RCC 7860 (cell line): Measurements from ENCODE around the gene DOCK3.
"Not testable (repeated sequence)": the region's sequence is repeated elsewhere in the genome, so short reads cannot be mapped to it uniquely, and the experiment has no call there.

Source experiments
- DNase-seq: peaks from one replicate; pipeline ENCODE4 v3.0.0-alpha.2; 2015; ENCODE audit warnings: low spot score
- FAIRE-seq: peaks from 2 replicates; lab custom pipeline; 2012; peaks lifted over from hg19 to GRCh38; lab: Jason Lieb, UNC

The DOCK3 gene

DNA sequence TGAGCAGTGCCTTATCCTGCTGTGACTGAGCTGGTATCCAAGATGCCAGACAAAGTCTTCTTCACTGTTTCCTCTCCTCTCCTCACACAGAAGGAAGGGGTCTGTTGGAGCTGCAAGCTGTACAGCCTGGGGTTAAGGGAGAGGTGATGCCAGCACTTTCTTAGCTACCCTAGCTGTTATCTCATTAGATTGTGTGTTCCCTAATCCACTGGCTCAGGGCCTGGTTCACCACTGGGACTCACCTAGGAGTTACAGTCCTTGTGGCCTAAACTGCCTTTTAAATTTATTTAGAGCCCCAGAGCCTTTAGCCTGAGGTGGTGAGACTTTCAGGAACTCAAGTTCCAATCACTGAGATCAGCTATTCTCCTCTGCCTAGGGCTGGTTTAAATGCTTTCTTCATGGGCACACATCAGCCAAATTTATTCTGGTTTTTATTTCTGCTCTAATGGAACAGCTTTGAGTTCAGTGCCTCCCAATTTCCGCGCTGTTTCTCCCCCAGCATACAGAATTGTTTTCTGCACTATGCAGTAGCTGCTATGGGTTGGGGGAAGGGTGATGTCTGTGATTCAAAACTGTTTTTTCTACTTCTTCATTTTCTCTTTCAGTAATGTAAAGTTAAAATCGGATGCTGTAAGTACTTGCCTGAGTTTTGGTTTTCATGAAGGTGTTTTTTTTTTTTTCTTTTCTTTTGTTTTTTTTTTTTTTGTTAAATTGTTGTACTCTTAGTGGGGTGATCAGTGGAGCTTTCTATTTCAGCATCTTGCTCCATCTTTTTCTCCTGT lies 198.8 kb downstream of the DOCK3 start:
- DNase-seq, result no peak
- no peak for FAIRE-seq

DNA sequence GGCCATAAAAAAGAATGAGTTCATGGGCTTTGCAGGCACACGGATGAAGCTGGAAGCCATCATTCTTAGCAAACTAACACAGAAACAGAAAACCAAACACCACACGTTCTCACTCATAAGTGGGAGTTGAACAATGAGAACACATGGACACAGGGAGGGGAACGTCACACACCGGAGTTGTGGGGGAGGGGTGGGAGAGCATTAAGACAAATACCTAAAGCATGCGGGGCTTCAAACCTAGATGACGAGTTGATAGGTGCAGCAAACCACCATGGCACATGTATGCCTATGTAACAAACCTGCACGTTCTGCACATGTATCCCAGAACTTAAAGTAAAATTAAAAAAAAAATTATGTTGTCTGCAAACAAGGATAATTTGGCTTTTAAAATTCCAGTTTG lies 200.1 kb downstream of the DOCK3 start:
- not testable (repeated sequence) for DNase-seq, FAIRE-seq

DNA sequence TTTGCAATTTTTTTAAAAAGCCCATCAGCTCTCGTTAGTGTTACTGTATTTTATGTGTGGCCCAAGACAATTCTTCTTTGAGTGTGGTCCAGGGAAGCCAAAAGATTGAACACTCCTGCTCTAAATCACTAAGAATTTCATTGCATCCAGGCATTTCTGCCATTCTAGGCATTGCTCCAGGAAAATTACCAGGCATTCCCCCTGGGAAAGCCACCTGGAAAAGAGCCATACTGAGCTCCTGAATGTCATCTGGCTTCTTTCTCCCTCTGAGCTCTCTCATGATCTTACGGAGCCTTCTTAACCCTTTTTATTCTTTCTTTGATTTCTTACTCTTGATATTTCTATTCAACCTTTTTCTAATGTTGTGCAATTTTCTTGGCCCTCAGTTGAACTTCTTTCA lies 202.2 kb downstream of the DOCK3 start:
- no peak for DNase-seq
- no peak for FAIRE-seq

DNA sequence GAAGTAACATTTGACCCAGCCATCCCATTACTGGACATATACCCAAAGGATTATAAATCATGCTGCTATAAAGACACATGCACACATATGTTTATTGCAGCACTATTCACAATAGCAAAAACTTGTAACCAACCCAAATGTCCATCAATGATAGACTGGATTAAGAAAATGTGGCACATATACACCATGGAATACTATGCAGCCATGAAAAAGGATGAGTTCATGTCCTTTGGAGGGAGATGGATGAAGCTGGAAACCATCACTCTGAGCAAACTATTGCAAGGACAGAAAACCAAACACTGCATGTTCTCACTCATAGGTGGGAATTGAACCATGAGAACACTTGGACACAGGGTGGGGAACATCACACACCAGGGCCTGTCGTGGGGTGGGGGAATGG lies 208.0 kb downstream of the DOCK3 start:
- not testable (repeated sequence) for FAIRE-seq, DNase-seq

- no peak for FAIRE-seq
- DNase-seq, result no peak
Observed at GRCh38 chr3:50883755-50884154, 209.0 kb downstream of the DOCK3 start.

- DNase-seq, result no peak
- FAIRE-seq, result no peak
Observed at GRCh38 chr3:50885070-50885850, 210.5 kb downstream of the DOCK3 start.

GRCh38 chr3:50890688-50891344 lies 216.1 kb downstream of the DOCK3 start:
- FAIRE-seq (no peak), DNase-seq (no peak)

DNA sequence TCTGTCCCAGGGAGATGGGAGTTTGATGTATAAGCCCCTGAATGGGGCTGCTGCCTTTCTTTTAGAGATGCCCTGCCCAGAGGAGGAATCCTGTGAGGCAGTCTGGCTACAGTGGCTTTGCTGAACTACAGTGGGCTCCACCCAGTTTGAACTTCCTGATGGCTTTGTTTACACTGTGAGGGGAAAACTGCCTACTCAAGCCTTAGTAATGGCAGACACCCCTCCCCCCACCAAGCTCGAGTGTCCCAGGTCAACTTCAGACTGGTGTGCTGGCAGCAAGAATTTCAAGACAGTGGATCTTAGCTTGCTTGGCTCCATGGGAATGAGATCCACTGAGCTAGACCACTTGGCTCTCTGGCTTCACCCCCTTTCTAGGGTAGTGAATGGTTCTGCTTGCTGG lies 226.4 kb downstream of the DOCK3 start:
- not testable (repeated sequence) for FAIRE-seq, DNase-seq

DNA sequence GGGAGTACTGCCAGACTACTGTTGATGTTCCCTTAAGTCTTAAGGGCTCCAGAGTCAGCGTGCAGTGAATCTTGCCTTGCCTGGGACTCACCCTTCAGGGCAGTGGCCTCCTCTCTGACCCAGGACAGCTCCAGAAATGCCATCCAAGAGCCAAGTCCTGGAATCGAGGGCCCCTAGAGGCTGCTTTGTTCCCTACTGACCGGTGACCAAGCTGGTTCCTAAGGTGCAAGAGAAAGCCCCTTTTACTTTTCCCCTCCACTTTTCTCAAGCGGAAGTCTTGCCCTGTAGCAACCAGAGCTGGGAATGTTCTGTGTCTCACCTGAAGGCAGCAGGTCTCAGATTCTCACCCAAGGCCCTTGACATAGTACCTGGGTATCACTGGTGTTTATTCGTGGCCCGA lies 238.0 kb downstream of the DOCK3 start:
- FAIRE-seq (no peak), DNase-seq (no peak)

DNA sequence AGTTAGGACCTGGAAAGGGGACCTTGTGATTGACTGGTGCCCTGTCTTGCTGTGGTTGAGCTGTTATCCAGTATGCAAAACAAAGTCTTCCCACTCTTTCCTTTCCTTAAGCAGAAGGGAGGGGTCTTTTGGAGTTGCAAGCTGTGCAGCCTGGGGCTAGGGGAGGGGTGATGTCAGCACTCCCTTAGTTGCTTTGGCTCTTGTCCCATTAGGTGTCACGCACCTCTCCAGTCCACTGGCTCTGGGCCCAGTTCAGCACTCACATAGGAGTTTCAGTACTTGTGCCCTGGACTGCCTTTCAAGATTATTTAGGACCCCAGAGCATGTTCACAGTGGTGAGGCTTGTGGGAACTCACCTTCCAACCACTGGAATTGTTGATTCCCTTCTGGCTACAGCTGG lies 238.5 kb downstream of the DOCK3 start:
- no peak for DNase-seq
- no peak for FAIRE-seq

GRCh38 chr3:50922071-50922470 lies 247.3 kb downstream of the DOCK3 start:
- not testable (repeated sequence) for DNase-seq, FAIRE-seq

GRCh38 chr3:50923955-50924354 lies 249.2 kb downstream of the DOCK3 start:
- FAIRE-seq (no peak), DNase-seq (no peak)

- DNase-seq, result no peak
- no peak for FAIRE-seq
Observed at GRCh38 chr3:50924638-50925037, 249.9 kb downstream of the DOCK3 start.

GRCh38 chr3:50926868-50927267 lies 252.1 kb downstream of the DOCK3 start:
- DNase-seq (no peak), FAIRE-seq (no peak)

DNA sequence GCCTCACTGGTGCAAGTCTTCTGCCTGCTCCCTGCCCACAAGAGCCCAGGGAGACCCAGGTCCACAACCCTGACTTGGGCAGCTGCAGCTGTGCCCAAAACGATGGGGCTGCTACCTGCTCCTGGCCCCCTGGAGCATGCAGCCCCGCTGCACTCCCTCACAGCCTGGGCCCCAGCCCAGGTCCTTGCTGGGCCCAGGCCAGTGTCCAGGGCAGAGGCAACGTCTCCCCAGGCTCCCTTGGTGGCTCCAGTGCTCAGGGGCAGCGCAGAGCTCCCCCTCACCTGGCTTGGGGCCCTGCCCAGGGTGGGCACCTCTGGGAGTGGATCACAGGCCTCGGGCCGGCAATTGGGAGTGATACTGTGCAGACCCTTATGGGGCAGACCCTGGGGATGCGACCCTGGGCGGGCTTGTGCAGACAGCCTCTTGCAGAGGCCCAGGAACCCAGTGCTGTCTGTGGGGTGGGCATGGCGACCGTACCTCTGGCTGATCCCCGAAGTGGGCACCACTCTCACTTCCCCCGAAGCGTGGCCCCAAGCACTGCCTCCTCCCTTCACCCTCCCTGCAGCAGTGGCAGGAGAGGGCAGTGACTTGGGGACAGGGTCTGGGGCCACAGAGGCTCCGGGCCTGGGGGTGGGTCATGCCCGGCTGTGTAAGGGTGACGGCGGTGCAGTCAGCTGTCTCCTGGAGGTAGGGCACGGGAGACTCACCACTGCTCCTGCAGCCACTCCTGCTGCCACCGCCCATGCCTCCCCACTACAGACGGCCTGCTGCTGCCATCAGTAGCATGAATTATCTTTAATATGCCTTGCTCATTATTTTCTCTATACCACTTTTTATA lies 255.9 kb downstream of the DOCK3 start:
- no peak for DNase-seq
- no peak for FAIRE-seq

GRCh38 chr3:50932918-50933317 lies 258.2 kb downstream of the DOCK3 start:
- not testable (repeated sequence) for DNase-seq, FAIRE-seq

DNA sequence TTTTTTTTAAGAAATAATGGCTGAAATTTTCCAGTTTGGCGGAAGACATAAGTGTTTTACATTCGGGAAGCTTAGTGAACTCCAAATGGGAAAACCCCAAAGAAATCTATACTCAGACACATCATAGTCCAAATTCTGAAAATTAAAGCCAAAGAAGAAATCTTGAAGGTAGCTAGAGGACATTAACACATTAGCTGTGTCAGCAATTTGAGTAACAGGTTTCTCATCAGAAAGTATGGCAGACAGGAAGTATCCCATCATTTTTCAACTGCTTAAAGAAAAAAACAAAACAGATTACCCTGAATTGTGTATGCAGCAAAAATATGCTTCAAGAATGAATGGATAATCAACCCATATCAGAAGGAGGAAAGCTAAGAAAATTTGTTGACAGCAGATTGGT lies 261.7 kb downstream of the DOCK3 start:
- FAIRE-seq (no peak), DNase-seq (no peak)

DNA sequence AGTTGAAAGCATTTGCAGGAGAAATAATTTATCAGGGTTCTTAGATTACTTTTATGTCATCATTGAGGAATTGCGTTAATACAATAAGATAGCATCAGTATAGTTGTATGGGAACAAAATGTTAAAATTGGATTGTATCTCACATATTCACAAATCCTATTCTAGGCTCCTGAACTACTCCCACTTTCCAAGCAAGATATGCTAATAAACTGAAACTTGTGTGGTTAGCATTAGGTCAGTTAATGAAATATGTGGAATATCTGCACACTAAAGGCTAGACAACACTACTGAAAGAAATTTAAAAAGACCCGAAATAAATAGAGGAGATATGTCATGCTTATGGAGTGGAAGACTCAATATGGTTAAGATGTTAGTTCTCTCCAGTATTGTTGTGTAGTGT lies 272.7 kb downstream of the DOCK3 start:
- DNase-seq (no peak), FAIRE-seq (no peak)

- DNase-seq, result no peak
- no peak for FAIRE-seq
Observed at GRCh38 chr3:50950591-50950990, 275.9 kb downstream of the DOCK3 start.

GRCh38 chr3:50953825-50954414 lies 279.2 kb downstream of the DOCK3 start:
- no peak for FAIRE-seq

More at GRCh38 chr3:50953825-50954414, 279.2 kb downstream of the DOCK3 start:
- no peak for DNase-seq
